ENCODE results near the gene IGFALS.
A peak's percentile ranks its signal among the peaks of the same experiment; 100 is the strongest.

Gene IGFALS

GRCh38 chr16:1759511-1759910, 34.0 kb downstream of the IGFALS start:
- H3K4me1 Mint-ChIP-seq: no peaks in the 10 kb centered on the region
- H3K4me3 Mint-ChIP-seq: no peak overlapping the region
- H3K27ac Mint-ChIP-seq: no peak overlapping the region
- no peak for TF ChIP-seq CTCF (IDR thresholded peaks at IDR 0.05; ENCODE audit: unreplicated experiment in 3 of 3)
- no peaks in the 10 kb centered on the region for H3K9me3 Mint-ChIP-seq
- peaks cover 16% of the 10 kb centered on the region for H3K36me3 Mint-ChIP-seq (ENCODE audit: low read depth)
- H3K27me3 Mint-ChIP-seq (ENCODE audit: low read depth): no peaks in the 10 kb centered on the region

- no peaks in the 10 kb centered on the region for H3K4me1 Mint-ChIP-seq
- no peaks in the 10 kb centered on the region for H3K27me3 Mint-ChIP-seq (ENCODE audit: low read depth)
- H3K9me3 Mint-ChIP-seq: no peaks in the 10 kb centered on the region
- TF ChIP-seq CTCF (IDR thresholded peaks at IDR 0.05; ENCODE audit: unreplicated experiment in 3 of 3): no peak
- no peak overlapping the region for H3K27ac Mint-ChIP-seq
- H3K36me3 Mint-ChIP-seq (ENCODE audit: low read depth): peaks cover 16% of the 10 kb centered on the region
- H3K4me3 Mint-ChIP-seq: no peak overlapping the region
Measured at GRCh38 chr16:1758923-1759322, 34.6 kb downstream of the IGFALS start.

- Mint-ChIP-seq H3K4me1 (no peaks in the 10 kb centered on the region), H3K36me3 (ENCODE audit: low read depth) (peaks cover 17% of the 10 kb centered on the region), H3K27ac (peak overlapping the region in 1 of 3 experiments; percentile 33), H3K27me3 (ENCODE audit: low read depth) (no peaks in the 10 kb centered on the region), H3K4me3 (no peak overlapping the region), H3K9me3 (no peaks in the 10 kb centered on the region)
- no peak for TF ChIP-seq CTCF (IDR thresholded peaks at IDR 0.05; ENCODE audit: unreplicated experiment in 3 of 3)
Measured at GRCh38 chr16:1757714-1758461, 35.6 kb downstream of the IGFALS start.

- no peak for TF ChIP-seq CTCF (IDR thresholded peaks at IDR 0.05; ENCODE audit: unreplicated experiment in 3 of 3)
- no peak overlapping the region for H3K27ac Mint-ChIP-seq
- H3K36me3 Mint-ChIP-seq (ENCODE audit: low read depth): peaks cover 24% of the 10 kb centered on the region
- no peaks in the 10 kb centered on the region for H3K9me3 Mint-ChIP-seq
- H3K4me1 Mint-ChIP-seq: no peaks in the 10 kb centered on the region
- H3K27me3 Mint-ChIP-seq (ENCODE audit: low read depth): no peaks in the 10 kb centered on the region
- H3K4me3 Mint-ChIP-seq: no peak overlapping the region
Measured at GRCh38 chr16:1754204-1754603, 39.3 kb downstream of the IGFALS start.

GRCh38 chr16:1752853-1753252, 40.7 kb downstream of the IGFALS start:
- Mint-ChIP-seq H3K9me3 (no peaks in the 10 kb centered on the region), H3K4me1 (no peaks in the 10 kb centered on the region), H3K27ac (no peak overlapping the region), H3K27me3 (ENCODE audit: low read depth) (no peaks in the 10 kb centered on the region), H3K4me3 (no peak overlapping the region), H3K36me3 (ENCODE audit: low read depth) (peaks cover 24% of the 10 kb centered on the region)
- no peak for TF ChIP-seq CTCF (IDR thresholded peaks at IDR 0.05; ENCODE audit: unreplicated experiment in 3 of 3)

- no peak for TF ChIP-seq CTCF (IDR thresholded peaks at IDR 0.05; ENCODE audit: unreplicated experiment in 3 of 3)
- no peaks in the 10 kb centered on the region for H3K27me3 Mint-ChIP-seq (ENCODE audit: low read depth)
- no peak overlapping the region for H3K27ac Mint-ChIP-seq
- no peak overlapping the region for H3K4me3 Mint-ChIP-seq
- no peaks in the 10 kb centered on the region for H3K4me1 Mint-ChIP-seq
- H3K9me3 Mint-ChIP-seq: no peaks in the 10 kb centered on the region
- peaks cover 28% of the 10 kb centered on the region for H3K36me3 Mint-ChIP-seq (ENCODE audit: low read depth)
Measured at GRCh38 chr16:1751946-1752345, 41.6 kb downstream of the IGFALS start.
